HG03159 (cell line): ENCODE measurements around the gene IFNG.

Experiments used
- ATAC-seq: cut with Tn5 transposase; IDR thresholded peaks from one replicate; pipeline ENCODE4 v1.9.1; 2021; ENCODE audit warnings: mild to moderate bottlenecking, moderate library complexity; ENCODE audit not compliant: unreplicated experiment

Gene IFNG

DNA sequence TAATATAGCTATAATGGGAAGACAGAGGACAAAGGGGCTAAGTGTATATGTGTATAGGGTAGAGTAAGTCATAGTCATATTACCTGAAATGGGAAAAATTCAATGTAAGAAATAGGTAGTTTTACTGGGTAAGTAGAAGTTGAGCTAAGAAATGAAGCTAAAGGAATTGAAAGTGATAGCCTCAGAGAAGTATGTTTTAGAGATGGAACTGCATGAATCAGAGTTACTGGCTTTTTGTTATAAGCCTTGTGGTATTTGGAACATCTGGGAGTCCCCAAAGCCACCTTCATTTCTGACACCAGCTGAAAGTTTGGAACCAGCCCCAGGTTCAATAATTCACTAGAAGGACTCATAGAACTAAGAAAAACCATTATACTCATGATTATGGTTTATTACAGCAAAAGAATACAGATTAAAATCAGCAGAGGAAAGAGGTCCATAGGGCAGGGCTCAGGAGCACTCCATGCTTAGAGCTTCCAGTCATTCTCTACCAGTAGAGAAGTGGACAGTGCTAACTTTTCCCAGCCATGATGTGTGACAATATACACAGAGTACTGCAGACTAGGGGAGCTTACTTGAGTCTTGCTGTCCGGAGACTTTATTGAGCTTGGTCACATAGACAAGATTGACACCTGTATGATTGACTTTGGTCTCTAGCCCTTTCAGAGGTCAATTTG lies 9.8 kb upstream of the IFNG start:
- ATAC-seq: no peak

DNA sequence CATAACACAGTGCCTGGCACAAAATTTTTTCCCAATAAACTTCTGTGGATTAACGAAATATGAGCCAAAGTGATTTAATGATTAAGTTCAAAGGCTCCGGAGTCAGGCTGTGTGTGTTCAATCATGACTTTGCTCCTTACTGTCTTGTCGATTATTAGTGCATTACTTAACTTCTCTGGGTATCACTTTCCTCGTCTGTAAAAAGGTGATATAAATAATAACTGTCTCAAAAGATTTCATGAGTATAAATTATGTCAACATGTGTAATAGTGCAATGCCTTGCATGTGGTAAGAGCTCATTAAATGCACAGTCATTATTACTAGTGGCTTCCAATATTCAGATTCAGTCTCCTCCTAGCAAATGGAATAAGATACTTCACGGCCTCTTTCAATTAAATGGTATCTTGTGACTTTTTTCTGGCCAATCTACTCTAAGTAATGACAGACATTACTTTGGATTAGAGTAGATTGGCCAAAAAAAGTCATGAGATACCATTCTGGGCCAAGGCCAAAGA lies 6.8 kb upstream of the IFNG start:
- ATAC-seq: no peak

DNA sequence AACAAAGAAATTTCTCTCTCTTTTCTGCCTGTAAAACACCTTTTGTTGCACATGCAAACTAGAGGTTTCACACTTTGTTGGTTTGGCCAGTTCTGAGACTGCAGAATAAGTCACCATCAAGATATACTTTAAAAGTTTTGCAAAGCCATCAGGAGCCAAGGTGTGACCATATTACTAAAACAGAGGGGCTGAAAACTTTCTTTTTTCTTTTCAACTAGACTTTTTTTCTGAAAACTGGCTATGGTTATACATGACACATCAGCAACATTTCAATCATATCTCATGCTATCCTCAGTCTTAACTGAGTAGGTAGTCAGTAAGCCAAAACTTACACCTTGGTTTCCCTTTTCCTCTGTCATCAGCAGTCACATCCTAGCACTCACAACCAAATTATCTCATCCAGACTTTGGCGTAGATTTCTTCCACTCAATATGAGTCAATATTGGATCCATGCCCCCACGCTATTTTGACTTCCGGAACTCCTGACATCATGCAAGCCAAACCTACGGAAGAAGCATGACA lies 4.1 kb upstream of the IFNG start:
- peak; percentile 65 for ATAC-seq

DNA sequence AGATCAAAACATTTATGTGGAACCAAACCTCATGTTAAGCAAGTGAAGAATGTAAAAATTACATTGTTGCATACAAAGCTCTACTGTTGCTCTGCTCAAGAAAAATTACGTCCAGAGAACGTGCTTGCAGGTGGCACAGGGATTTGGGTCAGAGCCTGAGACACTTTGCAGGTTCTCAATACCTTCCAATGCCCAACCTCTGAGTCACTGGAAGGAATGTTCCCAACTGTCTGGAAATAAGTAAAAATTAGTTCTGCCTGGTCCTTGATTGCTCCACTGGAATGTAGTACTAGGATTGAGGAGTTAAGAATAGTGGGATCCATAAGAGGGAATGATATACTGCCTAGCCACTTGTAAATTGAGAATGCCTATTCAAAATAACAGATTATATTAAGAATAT lies 2.8 kb upstream of the IFNG start:
- no peak for ATAC-seq

DNA sequence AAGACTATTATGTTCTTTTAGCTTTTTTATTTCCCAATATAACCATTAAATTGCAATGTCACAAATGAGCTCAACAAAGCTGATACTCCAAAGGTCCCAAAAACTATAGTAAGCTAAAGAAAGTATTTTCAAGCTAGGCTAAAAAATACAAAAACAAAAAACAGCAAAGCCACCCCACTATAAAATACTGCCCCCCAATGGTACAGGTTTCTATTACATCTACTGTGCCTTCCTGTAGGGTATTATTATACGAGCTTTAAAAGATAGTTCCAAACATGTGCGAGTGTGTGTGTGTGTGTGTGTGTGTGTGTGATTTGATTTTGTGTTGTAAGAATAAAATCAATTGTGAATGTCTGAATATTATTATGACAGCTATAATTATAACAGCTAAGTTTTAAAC lies 1.1 kb downstream of the IFNG start:
- ATAC-seq: no peak

DNA sequence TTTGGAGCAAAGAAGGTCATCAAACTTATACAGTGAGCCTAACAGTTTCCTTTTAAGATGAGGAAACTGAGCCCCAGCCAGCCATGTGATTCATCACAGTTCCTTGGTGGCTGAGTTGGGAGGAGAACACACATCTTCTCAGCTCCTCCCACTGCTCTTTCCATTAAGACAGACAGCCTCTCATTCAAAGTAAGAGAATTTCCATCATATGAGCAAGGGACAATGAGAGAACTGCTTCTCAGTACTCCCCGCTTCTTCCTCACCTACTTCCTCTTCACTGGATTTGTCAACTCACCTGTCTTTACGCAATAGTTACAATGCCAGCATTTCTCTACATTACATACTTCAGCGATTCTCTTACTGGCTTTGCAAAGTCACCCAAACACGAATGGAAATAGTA lies 2.2 kb downstream of the IFNG start:
- ATAC-seq: no peak

DNA sequence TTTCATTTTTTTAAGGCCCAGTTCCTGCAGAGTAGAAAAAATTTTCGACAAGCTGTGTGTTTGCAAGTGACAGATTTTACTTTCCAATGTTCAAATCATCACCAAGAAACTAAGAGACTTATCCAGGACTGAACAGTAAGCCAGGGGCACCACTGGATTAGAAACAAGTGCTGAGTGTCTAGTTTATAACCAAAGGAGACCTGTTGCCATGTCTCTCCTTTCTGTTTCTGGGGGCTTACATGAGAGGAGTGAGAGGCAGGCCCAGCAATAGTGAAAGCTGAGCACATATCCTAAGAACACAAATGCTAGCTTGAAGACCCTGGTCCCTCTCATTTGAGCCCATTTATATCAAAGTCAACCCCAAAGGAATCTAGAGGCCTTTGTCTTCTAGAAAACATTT lies 2.9 kb downstream of the IFNG start:
- no peak for ATAC-seq

DNA sequence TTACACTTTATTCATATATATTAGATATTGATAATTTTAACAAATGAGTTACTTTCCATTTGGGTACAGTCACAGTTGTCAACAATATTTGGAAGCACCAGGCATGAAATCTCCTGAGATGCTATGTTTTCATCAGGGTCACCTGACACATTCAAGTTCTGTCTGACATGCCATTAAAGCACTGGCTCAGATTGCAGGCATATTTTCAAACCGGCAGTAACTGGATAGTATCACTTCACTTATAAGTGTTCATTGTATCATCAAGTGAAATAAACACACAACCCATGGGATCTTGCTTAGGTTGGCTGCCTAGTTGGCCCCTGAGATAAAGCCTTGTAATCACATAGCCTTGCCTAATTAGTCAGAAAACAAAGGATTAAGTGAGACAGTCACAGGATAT lies 4.8 kb downstream of the IFNG start:
- ATAC-seq: no peak

DNA sequence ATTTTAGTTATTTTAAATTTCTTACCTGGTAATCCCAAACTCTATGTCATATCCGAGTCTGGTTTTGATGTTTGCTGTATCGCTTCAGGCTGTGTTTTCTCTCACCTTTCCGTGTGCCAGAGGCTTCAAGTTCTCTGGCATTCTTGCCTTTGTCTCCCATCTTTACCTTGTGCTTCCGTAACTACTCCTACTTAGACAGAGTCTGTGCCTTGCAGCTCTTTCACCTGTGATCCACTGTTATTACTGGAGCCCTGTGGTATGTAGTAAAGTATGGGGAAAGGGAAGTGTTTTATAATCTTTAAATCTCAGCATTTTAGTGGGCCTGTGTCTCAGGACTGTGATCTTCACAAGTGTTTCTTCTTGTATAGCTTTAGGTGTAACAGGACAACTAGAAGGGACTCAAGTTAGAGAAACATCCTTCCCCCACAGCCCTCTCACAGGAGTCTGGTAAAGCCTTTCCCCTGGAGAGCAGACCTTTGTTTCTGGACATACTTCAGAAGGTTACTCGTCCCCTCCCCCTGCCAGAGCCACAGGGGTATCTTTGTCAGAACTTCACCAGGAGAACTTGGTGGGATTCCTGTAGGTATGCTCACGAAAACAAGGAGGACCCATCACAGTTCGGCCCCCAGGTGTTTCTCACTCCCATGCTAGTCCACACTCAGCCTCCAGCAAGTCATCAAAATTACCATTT lies 11.1 kb downstream of the IFNG start:
- ATAC-seq: no peak

DNA sequence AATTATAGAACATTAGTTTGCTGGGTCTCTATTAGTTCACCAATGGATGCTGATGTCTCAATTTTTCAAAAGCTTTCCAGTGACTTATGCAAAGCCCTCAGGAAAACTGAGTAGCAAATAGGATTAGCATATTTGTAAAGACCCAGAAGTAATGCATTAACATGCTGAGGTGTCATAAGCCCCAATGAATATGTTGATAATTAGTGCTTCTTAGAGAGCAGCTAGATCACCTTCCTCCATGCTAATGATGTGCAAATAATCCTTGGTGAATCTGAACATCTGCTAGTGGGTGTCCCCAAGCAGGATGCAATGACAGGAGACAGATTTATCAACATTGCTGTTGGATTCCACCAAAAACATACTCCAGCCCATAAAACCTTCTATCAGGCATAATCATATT lies 19.0 kb downstream of the IFNG start:
- ATAC-seq: no peak

DNA sequence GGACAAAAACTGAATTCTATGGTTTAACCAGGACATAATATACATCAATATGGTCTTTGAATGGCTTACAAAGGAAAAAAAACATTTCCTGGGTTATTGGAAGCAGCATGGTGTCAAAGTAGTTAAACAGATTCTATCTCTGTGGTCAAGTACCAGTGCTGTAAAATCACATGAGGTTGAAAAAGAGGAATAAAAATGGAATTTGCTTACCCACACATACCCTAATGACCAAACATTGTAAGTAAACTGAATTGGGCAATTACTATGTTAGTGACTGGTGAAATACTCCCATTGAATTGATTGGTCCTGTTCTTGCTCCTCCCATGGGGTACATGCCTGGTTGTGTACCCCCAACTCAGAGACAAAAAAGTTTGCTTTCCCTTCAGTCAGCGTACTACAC lies 19.6 kb downstream of the IFNG start:
- no peak for ATAC-seq

DNA sequence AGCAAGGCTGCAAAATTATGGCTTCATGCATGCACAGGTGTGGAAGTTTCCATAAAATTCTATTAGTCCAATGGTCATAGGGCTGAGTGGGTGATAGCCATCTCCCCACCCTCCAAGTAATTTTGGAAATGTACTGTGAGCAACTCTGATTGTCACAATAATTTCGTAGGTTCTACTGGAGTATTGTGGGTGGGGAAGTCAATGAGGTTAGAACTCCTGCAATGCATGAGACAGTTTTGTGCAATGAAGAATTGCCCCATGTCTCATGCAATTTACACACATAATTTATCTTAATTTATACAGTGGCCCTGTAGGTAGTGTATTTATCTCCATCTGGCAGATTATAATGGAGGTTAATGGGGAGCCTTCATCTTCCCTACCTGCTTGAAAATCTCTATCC lies 20.5 kb downstream of the IFNG start:
- ATAC-seq: no peak

DNA sequence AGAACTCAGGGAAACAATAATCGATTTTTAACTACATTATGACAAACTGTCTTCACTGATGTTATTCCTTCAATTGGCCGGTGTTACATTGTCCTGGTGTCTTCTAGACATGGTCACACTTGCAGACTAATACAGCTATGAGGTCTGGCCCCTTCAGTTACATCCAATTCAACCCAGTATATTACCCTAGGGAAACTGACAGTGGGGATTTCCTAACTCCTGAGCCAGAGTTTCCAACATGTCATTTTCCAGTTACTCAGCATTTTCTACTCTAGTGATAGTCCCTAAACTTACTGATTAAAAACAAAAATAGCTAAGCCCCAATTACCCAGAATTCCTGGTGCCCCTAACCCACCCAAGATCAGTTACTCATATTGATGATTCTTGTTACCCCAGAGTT lies 21.1 kb downstream of the IFNG start:
- no peak for ATAC-seq

DNA sequence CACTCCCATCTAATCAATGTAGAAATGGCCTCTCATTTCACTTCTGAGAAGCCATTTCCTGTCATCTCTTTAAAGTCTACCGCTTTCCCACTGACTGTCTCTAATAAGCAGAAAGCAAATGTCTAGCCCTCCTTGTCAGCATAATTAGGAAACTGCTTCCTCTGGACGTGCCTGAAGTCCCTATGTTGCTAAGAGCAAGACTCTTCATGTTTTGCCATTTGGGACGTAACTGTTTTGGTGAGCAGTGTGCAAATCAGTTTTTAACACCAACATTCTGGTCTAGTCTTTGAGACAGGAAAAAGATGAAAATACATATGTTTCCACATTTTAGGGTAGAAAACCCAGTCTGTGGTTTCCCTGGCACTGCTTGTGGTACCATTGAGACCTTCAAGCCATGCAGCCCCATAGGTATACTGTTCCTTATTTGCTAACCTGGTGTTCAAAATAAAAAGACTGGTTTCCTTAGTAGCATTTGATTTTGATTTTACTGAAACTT lies 22.2 kb downstream of the IFNG start:
- ATAC-seq: no peak

DNA sequence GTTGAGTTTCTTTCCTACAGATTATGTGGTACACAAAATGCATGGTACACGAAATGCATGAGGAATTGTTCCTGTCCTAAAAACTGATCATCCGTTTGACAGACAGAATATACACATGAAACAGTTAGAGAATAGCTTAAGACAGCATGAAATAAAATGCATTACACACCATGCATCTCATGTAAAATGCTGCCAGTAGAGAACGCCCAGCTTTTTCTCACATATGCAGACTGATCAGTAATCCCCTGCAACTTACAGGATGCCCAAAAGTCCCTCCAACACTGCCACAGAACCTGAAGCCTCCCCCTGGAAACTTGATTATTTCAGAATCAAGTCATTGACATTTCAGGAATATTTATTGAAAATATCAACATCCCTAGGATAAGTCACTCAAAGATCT lies 24.0 kb downstream of the IFNG start:
- no peak for ATAC-seq

DNA sequence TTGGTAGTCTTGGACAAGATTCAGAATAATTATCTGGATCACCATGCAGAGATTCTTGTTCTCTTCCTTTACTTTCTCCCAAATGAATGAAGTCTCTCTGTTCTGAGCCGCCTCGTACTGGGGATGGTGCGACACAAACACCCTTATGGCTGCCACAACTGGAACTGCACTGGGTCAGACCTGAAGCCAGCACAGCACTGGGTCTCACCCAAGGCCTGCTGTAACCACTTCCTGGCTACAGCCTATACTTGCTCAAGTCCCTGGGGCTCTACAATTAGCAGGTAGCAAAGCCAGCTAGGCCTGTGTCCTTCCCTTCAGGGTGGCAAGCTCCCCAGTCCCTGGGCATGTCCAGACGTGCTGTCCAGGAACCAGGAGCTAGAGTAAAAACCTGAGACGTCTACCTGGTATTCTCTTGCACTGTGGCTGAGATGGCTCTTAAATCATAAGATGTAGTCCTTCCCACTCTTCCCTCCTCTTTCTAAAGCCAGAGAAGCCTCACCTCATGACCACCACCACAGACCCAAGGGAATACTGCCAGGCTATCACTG lies 27.6 kb downstream of the IFNG start:
- ATAC-seq: no peak

DNA sequence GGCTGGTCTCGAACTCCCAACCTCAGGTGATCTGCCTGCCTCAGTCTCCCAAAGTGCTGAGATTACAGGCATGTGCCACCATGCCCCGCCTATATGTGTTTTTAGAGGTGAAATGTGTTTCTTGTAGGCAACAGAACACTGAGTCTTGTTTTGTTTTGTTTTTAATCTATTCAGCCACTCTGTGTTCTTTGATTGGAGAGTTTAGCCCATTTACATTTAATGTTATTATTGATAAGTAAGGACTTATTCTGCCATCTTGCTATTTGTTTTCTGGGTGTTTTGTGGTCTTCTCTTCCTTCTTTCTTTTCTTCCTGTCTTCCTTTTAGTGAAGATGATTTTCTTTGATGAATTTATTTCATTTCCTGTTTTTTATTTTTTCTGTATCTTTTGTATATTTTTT lies 29.6 kb downstream of the IFNG start:
- ATAC-seq: no peak

DNA sequence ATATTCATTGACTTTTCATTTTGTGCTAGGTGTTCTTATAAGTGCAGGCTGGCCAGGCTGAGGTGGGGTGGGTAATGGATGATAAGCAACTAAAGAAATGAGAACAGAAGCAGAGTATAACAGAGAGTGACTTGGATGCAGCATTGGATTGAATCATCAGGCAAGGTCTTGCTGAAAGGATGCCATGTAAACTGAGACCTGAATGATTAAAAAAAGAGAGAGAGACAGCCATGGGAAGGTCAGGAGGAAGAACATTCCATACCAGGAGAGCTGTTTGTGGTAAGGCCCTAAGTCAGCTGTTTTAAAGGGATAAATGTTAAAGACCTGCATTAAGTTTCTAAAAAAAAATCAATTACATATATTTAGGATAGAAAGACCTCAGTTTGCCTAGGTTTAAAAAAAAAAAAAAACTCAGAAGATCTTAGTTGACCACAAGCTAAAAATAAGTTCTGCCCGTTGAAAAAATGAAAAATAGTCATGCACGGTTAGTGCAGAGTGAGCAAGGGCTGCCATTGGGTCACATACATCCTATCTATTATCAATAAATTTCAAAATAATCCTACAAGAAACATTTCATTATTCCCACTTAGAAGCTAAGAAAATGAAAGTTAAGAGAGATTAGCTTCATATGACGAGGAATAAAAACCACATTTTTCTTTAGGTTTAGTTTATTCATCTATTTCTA lies 37.2 kb downstream of the IFNG start:
- no peak for ATAC-seq

DNA sequence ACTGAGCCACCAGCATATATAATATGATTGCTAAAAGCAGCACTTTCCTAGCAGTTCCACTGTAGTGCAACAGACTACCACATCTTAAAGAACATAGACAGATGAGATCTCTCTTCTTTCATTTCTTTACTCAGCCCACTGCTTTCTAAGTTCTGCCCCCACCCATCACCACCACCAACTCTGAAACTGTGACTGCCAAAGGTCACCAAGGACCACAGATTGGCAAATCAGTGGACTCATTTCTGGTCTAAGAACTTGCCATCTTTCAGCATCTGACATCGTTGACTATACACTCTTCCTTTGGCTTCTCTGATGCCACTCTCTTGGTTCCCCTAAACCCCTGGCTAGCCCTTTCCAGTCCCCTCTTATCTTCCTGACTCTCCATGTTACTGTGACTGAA lies 38.4 kb downstream of the IFNG start:
- no peak for ATAC-seq

DNA sequence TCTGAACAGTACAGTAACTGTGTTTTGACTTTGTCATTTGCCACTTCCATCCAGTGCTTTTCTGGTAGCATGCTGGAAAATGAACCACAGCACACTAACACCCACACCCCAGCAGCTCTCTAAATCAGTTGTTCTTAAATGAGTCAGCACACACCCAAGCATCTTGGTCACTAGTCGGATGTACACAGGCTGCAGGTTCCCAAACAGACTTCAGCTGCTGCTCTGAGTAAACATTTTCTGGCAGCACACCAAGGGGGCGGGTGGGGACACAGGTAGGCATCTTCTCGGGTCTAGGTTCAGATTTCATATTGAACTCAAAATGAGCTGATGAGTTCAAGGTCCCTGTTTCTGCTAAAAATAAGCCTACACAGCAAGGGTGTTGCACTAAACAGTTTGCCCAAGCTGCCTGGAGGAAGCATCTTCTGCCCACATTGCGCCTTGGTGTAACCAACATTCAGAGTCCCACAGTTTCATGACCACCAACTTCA lies 39.8 kb downstream of the IFNG start:
- ATAC-seq: peak; percentile 88

DNA sequence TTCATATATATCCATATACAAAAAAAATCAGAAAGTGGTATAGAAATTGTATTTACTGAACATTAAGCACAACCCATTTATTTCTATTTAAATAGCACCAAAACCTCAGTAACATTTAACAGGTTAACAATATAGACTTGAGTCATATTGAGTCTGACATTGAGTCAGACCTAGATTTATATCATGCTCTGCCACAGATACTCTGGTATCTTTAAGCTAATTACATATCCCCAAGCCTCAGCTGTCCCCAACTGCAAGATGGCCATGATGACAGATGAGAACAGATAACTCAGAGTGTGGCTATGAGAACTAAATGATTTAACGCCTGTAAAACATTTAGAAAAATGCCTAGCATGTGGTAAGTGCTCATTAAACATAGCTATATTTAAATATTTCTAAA lies 40.3 kb downstream of the IFNG start:
- peak; percentile 79 for ATAC-seq
